Astrocyte (in vitro differentiated cells and primary cell): Measurements from ENCODE around the gene TEX48. TPM values are rescaled to one million over a fixed set of nuclear protein-coding genes. Genes with fewer than 3 reads are reported as not detected.

ENCODE experiments used
- DNase-seq: peaks from one replicate; pipeline ENCODE4 v3.0.0-alpha.2; 2010; ENCODE audit warnings: low read depth
- FAIRE-seq: peaks from 2 replicates; lab custom pipeline; 2011; peaks lifted over from hg19 to GRCh38; lab: Jason Lieb, UNC
- H2AFZ ChIP-seq: 2 replicates; pipeline ENCODE4 v1.6.0; 2012; ENCODE audit warnings: low read depth, low read length, inconsistent platforms
- H3K27ac ChIP-seq: 2 replicates; pipeline ENCODE4 v1.5.1; 2011; ENCODE audit warnings: low read depth, low read length, inconsistent platforms
- H3K27me3 ChIP-seq: 2 replicates; pipeline ENCODE4 v1.6.0; 2011; ENCODE audit warnings: low read length, inconsistent platforms; ENCODE audit not compliant: insufficient read depth
- H3K36me3 ChIP-seq: 2 replicates; pipeline ENCODE4 v1.5.1; 2011; ENCODE audit warnings: low read length, inconsistent platforms; ENCODE audit not compliant: insufficient read depth
- H3K4me1 ChIP-seq: 2 replicates; pipeline ENCODE4 v1.5.1; 2011; ENCODE audit warnings: low read length, inconsistent platforms; ENCODE audit not compliant: insufficient read depth
- H3K4me2 ChIP-seq: 2 replicates; pipeline ENCODE4 v1.6.0; 2012; ENCODE audit warnings: low read length, inconsistent platforms
- H3K4me3 ChIP-seq: 2 replicates; pipeline ENCODE4 v1.5.1; 2011; ENCODE audit warnings: low read depth, mild to moderate bottlenecking, low read length, inconsistent platforms; ENCODE audit not compliant: insufficient read depth
- H3K79me2 ChIP-seq: 2 replicates; pipeline ENCODE4 v1.6.0; 2012; ENCODE audit warnings: mild to moderate bottlenecking, low read length, inconsistent platforms; ENCODE audit not compliant: insufficient read depth
- H3K9ac ChIP-seq: 2 replicates; pipeline ENCODE4 v1.6.0; 2012; ENCODE audit warnings: mild to moderate bottlenecking, low read length, inconsistent platforms
- H3K9me3 ChIP-seq: 2 replicates; pipeline ENCODE4 v1.5.1; 2012; ENCODE audit warnings: low read depth, mild to moderate bottlenecking, low read length, inconsistent platforms; ENCODE audit not compliant: insufficient read depth
- H4K20me1 ChIP-seq: 2 replicates; pipeline ENCODE4 v1.6.0; 2012; ENCODE audit warnings: low read length, inconsistent platforms; ENCODE audit not compliant: insufficient read depth
- H3K27ac Mint-ChIP-seq: one replicate; pipeline ENCODE4 v1.8.0; 2021; ENCODE audit warnings: mild to moderate bottlenecking, mixed read lengths; ENCODE audit not compliant: unreplicated experiment
- H3K27me3 Mint-ChIP-seq: one replicate; pipeline ENCODE4 v1.8.0; 2021; ENCODE audit warnings: low read depth, mixed read lengths; ENCODE audit not compliant: unreplicated experiment
- H3K36me3 Mint-ChIP-seq: one replicate; pipeline ENCODE4 v1.8.0; 2021; ENCODE audit warnings: low read depth, mixed read lengths; ENCODE audit not compliant: unreplicated experiment
- H3K4me1 Mint-ChIP-seq: one replicate; pipeline ENCODE4 v1.8.0; 2021; ENCODE audit warnings: low read depth, mixed read lengths; ENCODE audit not compliant: unreplicated experiment
- H3K4me3 Mint-ChIP-seq: one replicate; pipeline ENCODE4 v1.8.0; 2021; ENCODE audit warnings: mild to moderate bottlenecking, moderate library complexity, mixed read lengths; ENCODE audit not compliant: unreplicated experiment
- H3K9me3 Mint-ChIP-seq: one replicate; pipeline ENCODE4 v1.8.0; 2021; ENCODE audit warnings: mild to moderate bottlenecking, mixed read lengths; ENCODE audit not compliant: unreplicated experiment
- CTCF ChIP-seq: IDR thresholded peaks from 2 replicates; pipeline ENCODE4 v1.5.1; 2011; ENCODE audit warnings: low read depth, mild to moderate bottlenecking, inconsistent platforms, low read length, moderate library complexity; ENCODE audit not compliant: insufficient read depth
- EZH2 ChIP-seq: IDR thresholded peaks from 2 replicates; pipeline ENCODE4 v1.6.1; 2012; ENCODE audit warnings: mild to moderate bottlenecking, low read length, inconsistent platforms; ENCODE audit not compliant: insufficient read depth
- total RNA-seq: library from RNA; stranded (reverse); gene quantifications from 2 replicates; pipeline ENCODE4 v1.2.1, GENCODE V29; 2021

TEX48 gene
- total RNA-seq, 1 donor from 2014 or later: not detected

- Histone ChIP-seq H4K20me1 (no peaks in the 10 kb centered on the region), H3K9me3 (no peaks in the 10 kb centered on the region), H3K9ac (no peak overlapping the region), H2AFZ (no peak overlapping the region), H3K27me3 (peaks cover 7% of the 10 kb centered on the region), H3K4me2 (no peak overlapping the region), H3K27ac (no peak overlapping the region), H3K36me3 (no peaks in the 10 kb centered on the region), H3K4me1 (no peaks in the 10 kb centered on the region), H3K79me2 (no peaks in the 10 kb centered on the region), H3K4me3 (no peak overlapping the region)
- no peaks in the 10 kb centered on the region for H3K9me3 Mint-ChIP-seq
- no peak overlapping the region for H3K27ac Mint-ChIP-seq
- H3K4me3 Mint-ChIP-seq: no peak overlapping the region
- H3K36me3 Mint-ChIP-seq: no peaks in the 10 kb centered on the region
- TF ChIP-seq CTCF: no peak
- no peak for TF ChIP-seq EZH2
- peaks cover 4% of the 10 kb centered on the region for H3K4me1 Mint-ChIP-seq
- FAIRE-seq: no peak
- DNase-seq: no peak
- H3K27me3 Mint-ChIP-seq: no peaks in the 10 kb centered on the region
These were observed 15.6 kb downstream of the TEX48 start for GRCh38 chr9:114666401-114666800.

GRCh38 chr9:114664181-114664580, 17.8 kb downstream of the TEX48 start:
- H4K20me1 ChIP-seq: no peaks in the 10 kb centered on the region
- DNase-seq: no peak
- H3K79me2 ChIP-seq: no peaks in the 10 kb centered on the region
- peaks cover 17% of the 10 kb centered on the region for H3K27me3 ChIP-seq
- H2AFZ ChIP-seq: no peak overlapping the region
- H3K27me3 Mint-ChIP-seq: peaks cover 6% of the 10 kb centered on the region
- H3K9me3 ChIP-seq: no peaks in the 10 kb centered on the region
- no peak overlapping the region for H3K9ac ChIP-seq
- H3K9me3 Mint-ChIP-seq: peaks cover 2% of the 10 kb centered on the region
- TF ChIP-seq CTCF (no peak), EZH2 (no peak)
- no peak overlapping the region for H3K27ac Mint-ChIP-seq
- H3K4me3 ChIP-seq: no peak overlapping the region
- H3K4me2 ChIP-seq: no peak overlapping the region
- H3K4me1 Mint-ChIP-seq: peaks cover 4% of the 10 kb centered on the region
- H3K4me1 ChIP-seq: no peaks in the 10 kb centered on the region
- no peaks in the 10 kb centered on the region for H3K36me3 ChIP-seq
- no peak overlapping the region for H3K4me3 Mint-ChIP-seq
- H3K27ac ChIP-seq: no peak overlapping the region
- H3K36me3 Mint-ChIP-seq: no peaks in the 10 kb centered on the region
- FAIRE-seq: no peak

GRCh38 chr9:114662081-114662989, 19.7 kb downstream of the TEX48 start:
- H3K27ac Mint-ChIP-seq: peak overlapping the region; percentile 47
- no peak overlapping the region for H3K4me3 ChIP-seq
- H3K79me2 ChIP-seq: no peaks in the 10 kb centered on the region
- TF ChIP-seq EZH2 (no peak), CTCF (peak; percentile 84)
- no peak overlapping the region for H3K27ac ChIP-seq
- H3K4me1 ChIP-seq: no peaks in the 10 kb centered on the region
- DNase-seq: no peak
- peaks cover 17% of the 10 kb centered on the region for H3K27me3 ChIP-seq
- no peaks in the 10 kb centered on the region for H4K20me1 ChIP-seq
- H3K36me3 ChIP-seq: no peaks in the 10 kb centered on the region
- H3K9ac ChIP-seq: no peak overlapping the region
- no peak overlapping the region for H3K4me3 Mint-ChIP-seq
- peaks cover 3% of the 10 kb centered on the region for H3K9me3 Mint-ChIP-seq
- no peaks in the 10 kb centered on the region for H3K36me3 Mint-ChIP-seq
- peaks cover 4% of the 10 kb centered on the region for H3K4me1 Mint-ChIP-seq
- peaks cover 6% of the 10 kb centered on the region for H3K27me3 Mint-ChIP-seq
- no peaks in the 10 kb centered on the region for H3K9me3 ChIP-seq
- no peak for FAIRE-seq
- H3K4me2 ChIP-seq: no peak overlapping the region
- H2AFZ ChIP-seq: no peak overlapping the region
